Esophagus (tissue), 2 donors: ENCODE results near the gene PI4K2B. TPM values are rescaled to one million over a fixed set of nuclear protein-coding genes. Genes with fewer than 3 reads are reported as not detected.

Experiments
- H3K27ac ChIP-seq, 2 donors: one replicate each; pipeline ENCODE4 v1.5.1; 2013; ENCODE audit warnings: low read depth in 2 of 2, mild to moderate bottlenecking in 2 of 2, inconsistent platforms in 1 of 2, low read length in 1 of 2, moderate library complexity in 1 of 2
- H3K27me3 ChIP-seq, 2 donors: one replicate each; pipeline ENCODE4 v1.6.1; 2013; ENCODE audit warnings: low read length in 2 of 2, control low read depth in 1 of 2, mild to moderate bottlenecking in 1 of 2; ENCODE audit not compliant: insufficient read depth in 2 of 2, control insufficient read depth in 1 of 2
- H3K36me3 ChIP-seq, 2 donors: one replicate each; pipeline ENCODE4 v1.6.1; 2013; ENCODE audit warnings: low read length in 1 of 2; ENCODE audit not compliant: control insufficient read depth in 2 of 2, insufficient read depth in 2 of 2
- H3K4me1 ChIP-seq, 2 donors: one replicate each; pipeline ENCODE4 v1.6.1; 2013; ENCODE audit warnings: low read length in 1 of 2; ENCODE audit not compliant: control insufficient read depth in 2 of 2, insufficient read depth in 2 of 2
- H3K4me3 ChIP-seq, 2 donors: one replicate each; pipeline ENCODE4 v1.5.1; 2013; ENCODE audit warnings: low read length in 2 of 2, mild to moderate bottlenecking in 2 of 2, low read depth in 1 of 2, moderate library complexity in 1 of 2
- H3K9me3 ChIP-seq, 2 donors: one replicate each; pipeline ENCODE4 v1.6.1; 2013; ENCODE audit warnings: mild to moderate bottlenecking in 2 of 2, low read depth in 1 of 2, low read length in 1 of 2, moderate library complexity in 1 of 2; ENCODE audit not compliant: control insufficient read depth in 2 of 2, insufficient read depth in 1 of 2
- WGBS, 2 donors: extraction: QIAGEN DNeasy Blood & Tissue Kit; methylation state at CpG; one replicate each; pipeline ENCODE4 v1.1.7; 2013; 5-methylcytosine and 5-hydroxymethylcytosine counted together
- polyA plus RNA-seq, 2 donors: library from polyadenylated mRNA; stranded (reverse); fragments of 200-250 nt; gene quantifications; one replicate each; pipeline ENCODE4 v1.2.3, GENCODE V29; 2013
- donor health status: healthy with polysubstance abuse.
- donor health status: Bipolar disorder and iron deficiency.

Gene PI4K2B
- polyA plus RNA-seq, 2 donors = 7.3 to 11.6 TPM

GRCh38 chr4:25297528-25298242 is 63.9 kb downstream of the PI4K2B start:
- no peaks in the 10 kb centered on the region for H3K4me1 ChIP-seq
- 82 to 88% methylated on average over 5 of the region's 5 CpGs for WGBS, 2 donors
- H3K27ac ChIP-seq = no peak overlapping the region

GRCh38 chr4:25299476-25300203 is 65.8 kb downstream of the PI4K2B start:
- no peaks in the 10 kb centered on the region for H3K27me3 ChIP-seq
- H3K27ac ChIP-seq = peak overlapping the region; percentile 59 to 70
- no peaks in the 10 kb centered on the region for H3K36me3 ChIP-seq
- H3K9me3 ChIP-seq = no peaks in the 10 kb centered on the region
- H3K4me3 ChIP-seq = no peak overlapping the region
- no peaks in the 10 kb centered on the region for H3K4me1 ChIP-seq
- WGBS, 2 donors = 26 to 27% methylated on average over 10 of the region's 10 CpGs

More at GRCh38 chr4:25297528-25298242, 63.9 kb downstream of the PI4K2B start:
- Histone ChIP-seq H3K4me3 (no peak overlapping the region), H3K9me3 (no peaks in the 10 kb centered on the region), H3K27me3 (no peaks in the 10 kb centered on the region), H3K36me3 (no peaks in the 10 kb centered on the region)

DNA sequence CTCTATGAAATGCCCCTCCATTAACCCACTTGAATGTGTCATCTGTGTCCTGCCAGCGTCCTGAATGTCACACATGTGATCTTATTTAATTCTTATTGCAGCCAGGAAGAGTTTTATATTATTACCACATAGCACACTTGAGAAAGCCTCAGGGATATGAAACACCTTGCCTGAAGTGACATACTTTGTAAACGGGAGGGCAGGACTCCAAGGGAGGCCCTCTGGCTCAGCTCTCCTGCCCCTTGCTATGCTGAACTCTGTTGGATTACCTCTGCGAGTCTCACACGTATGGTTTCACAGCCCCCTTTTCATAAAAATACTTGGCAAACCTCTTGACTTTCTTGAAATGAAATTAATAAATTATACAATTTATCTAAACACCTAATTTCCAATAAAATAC is 67.6 kb downstream of the PI4K2B start:
- Histone ChIP-seq H3K27me3 (no peaks in the 10 kb centered on the region), H3K4me3 (no peak overlapping the region), H3K4me1 (no peaks in the 10 kb centered on the region), H3K27ac (no peak overlapping the region), H3K36me3 (no peaks in the 10 kb centered on the region), H3K9me3 (no peaks in the 10 kb centered on the region)
- 84 to 87% methylated on average over 4 of the region's 4 CpGs for WGBS, 2 donors

DNA sequence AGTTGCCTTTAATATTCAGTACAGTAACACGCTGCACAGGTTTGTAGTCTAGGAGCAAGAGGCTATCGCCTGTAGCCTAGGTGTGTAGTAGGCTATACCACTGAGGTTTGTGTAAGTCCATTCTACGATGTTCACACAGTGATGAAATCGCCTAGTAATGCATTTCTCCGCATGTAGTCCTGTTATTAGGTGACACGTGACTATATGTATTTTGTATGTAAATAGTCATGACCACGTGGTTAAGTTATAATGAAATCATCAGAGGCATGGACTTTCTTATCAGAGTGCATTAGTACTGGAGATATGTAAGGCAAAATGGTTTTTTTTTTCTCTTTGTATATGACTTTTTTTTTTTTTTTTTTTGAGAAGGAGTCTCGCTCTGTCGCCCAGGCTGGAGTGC is 68.8 kb downstream of the PI4K2B start:
- Histone ChIP-seq H3K27ac (no peak overlapping the region), H3K4me3 (no peak overlapping the region), H3K27me3 (no peaks in the 10 kb centered on the region), H3K4me1 (no peaks in the 10 kb centered on the region), H3K9me3 (no peaks in the 10 kb centered on the region), H3K36me3 (no peaks in the 10 kb centered on the region)
- WGBS, 2 donors = 82 to 88% methylated on average over 7 to 9 of the region's 9 CpGs

DNA sequence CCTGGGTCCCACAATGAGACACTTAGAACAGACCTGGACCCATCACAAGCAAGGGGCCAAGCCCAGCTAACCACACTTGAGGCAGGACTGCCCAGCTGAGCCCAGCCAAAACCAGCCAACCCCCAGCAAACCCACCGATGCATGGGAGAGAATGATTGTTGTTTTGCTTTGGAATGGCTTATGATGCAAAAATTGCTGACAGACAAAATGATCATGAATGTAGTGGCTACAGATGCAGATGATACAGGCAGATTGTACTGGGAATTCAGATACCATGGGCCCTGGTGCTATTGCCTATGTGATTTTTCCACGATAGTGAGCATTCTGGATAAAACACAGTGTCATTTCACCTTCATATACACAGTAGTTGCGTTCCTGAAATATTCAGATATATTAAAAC is 69.7 kb downstream of the PI4K2B start:
- H3K9me3 ChIP-seq = no peaks in the 10 kb centered on the region
- no peaks in the 10 kb centered on the region for H3K36me3 ChIP-seq
- no peak overlapping the region for H3K4me3 ChIP-seq
- 88 to 89% methylated on average over 3 of the region's 3 CpGs for WGBS, 2 donors
- no peaks in the 10 kb centered on the region for H3K27me3 ChIP-seq
- no peak overlapping the region for H3K27ac ChIP-seq
- no peaks in the 10 kb centered on the region for H3K4me1 ChIP-seq

DNA sequence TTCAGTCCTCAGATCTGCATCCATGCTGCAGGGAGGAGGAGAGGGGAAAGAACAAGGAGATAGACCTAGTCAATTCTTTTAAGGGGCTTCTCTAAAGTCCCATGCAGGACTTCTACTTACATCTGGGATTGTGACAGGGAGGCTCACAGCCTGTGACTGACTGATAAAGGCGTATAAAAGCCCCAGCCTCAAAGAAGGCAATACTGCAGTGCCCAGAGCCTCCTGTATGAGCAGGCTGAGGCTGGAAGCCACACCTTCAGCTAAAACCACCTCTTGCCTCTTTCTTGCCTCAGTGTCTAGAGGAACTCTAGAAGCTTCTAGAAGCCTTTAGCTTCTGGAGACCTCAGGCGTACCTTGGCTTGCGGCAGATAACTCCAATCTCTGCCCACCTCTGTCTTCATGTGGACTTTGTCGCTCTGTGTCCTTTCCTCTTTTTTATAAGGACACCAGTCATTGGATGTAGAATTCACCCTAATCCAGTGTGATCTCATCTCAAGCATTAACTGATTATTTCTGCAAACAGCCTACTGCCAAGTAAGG is 72.8 kb downstream of the PI4K2B start:
- H3K4me3 ChIP-seq = no peak overlapping the region
- no peaks in the 10 kb centered on the region for H3K27me3 ChIP-seq
- H3K27ac ChIP-seq = no peak overlapping the region
- WGBS, 2 donors = 70 to 82% methylated on average over 4 of the region's 4 CpGs
- no peaks in the 10 kb centered on the region for H3K9me3 ChIP-seq
- H3K36me3 ChIP-seq = no peaks in the 10 kb centered on the region
- H3K4me1 ChIP-seq = no peaks in the 10 kb centered on the region

DNA sequence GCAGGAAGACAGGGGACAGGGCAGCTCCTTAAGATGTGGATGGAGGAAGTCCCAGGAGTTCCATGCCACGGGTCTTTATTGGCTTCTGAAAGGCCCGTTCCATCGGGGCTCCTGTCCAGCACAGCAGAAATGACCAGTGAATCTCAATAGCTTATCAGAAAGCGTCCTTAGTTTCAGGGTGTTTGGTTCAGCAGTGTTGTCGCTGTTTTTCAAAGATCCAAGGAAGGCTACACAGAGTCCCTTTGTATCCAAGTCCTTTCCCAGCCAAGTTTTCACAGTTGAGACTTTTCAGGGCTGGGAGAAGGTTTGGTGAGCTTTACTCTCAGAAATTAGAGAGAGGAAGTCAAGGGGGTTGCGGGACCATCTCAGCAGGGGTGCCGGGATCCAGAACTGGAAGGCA is 73.8 kb downstream of the PI4K2B start:
- no peak overlapping the region for H3K4me3 ChIP-seq
- no peak overlapping the region for H3K27ac ChIP-seq
- 75 to 81% methylated on average over 7 of the region's 7 CpGs for WGBS, 2 donors
- H3K4me1 ChIP-seq = no peaks in the 10 kb centered on the region
- no peaks in the 10 kb centered on the region for H3K27me3 ChIP-seq
- no peaks in the 10 kb centered on the region for H3K9me3 ChIP-seq
- H3K36me3 ChIP-seq = no peaks in the 10 kb centered on the region

- Histone ChIP-seq H3K36me3 (no peaks in the 10 kb centered on the region), H3K27me3 (no peaks in the 10 kb centered on the region), H3K4me1 (no peaks in the 10 kb centered on the region), H3K9me3 (no peaks in the 10 kb centered on the region), H3K27ac (no peak overlapping the region), H3K4me3 (no peak overlapping the region)
- 81 to 85% methylated on average over 2 of the region's 2 CpGs for WGBS, 2 donors
Observed at GRCh38 chr4:25308306-25308705, 74.5 kb downstream of the PI4K2B start.

DNA sequence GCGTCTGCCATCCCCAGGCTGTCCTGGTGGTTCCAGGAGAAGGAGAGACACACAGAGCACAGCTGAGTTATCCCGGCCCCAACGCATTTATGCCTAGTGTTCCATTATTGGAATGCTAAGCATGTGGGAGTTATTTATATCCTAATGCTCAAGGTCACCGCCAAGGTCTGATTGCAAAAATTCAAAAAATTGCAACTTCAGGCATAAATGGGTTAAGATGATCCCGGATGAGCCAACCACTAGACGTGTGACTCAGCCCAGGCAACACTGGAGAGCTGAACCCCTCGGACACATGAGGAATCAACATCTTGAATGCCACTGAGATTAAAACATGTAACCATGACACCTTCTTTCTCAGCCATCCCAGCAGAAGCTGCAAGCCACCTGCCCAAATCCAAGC is 74.9 kb downstream of the PI4K2B start:
- Histone ChIP-seq H3K27me3 (no peaks in the 10 kb centered on the region), H3K27ac (no peak overlapping the region), H3K4me3 (no peak overlapping the region), H3K36me3 (no peaks in the 10 kb centered on the region), H3K4me1 (no peaks in the 10 kb centered on the region), H3K9me3 (no peaks in the 10 kb centered on the region)
- 78 to 82% methylated on average over 7 of the region's 7 CpGs for WGBS, 2 donors
